DOHH2 (cell line): ENCODE results near the gene AMH.
"Not testable (repeated sequence)": the region's sequence is repeated elsewhere in the genome, so short reads cannot be mapped to it uniquely, and the experiment has no call there.

Source experiments
- H3F3A ChIP-seq: fragments of 200-600 bp; sonication (generic), shearing (Covaris generic); 2 replicates; pipeline ENCODE4 v1.6.0; 2016; ENCODE audit warnings: antibody characterized with exemption, mild to moderate bottlenecking; ENCODE audit not compliant: control insufficient read depth, insufficient read depth
- H3K27ac ChIP-seq: fragments of 200-600 bp; sonication (generic); 2 replicates; pipeline ENCODE4 v1.5.1; 2014; ENCODE audit warnings: low read depth, mild to moderate bottlenecking, low read length, moderate library complexity
- H3K27me3 ChIP-seq: fragments of 200-600 bp; sonication (generic); 2 replicates; pipeline ENCODE4 v1.6.1; 2014; ENCODE audit warnings: mild to moderate bottlenecking, low read length, mixed read lengths; ENCODE audit not compliant: control insufficient read depth
- H3K36me3 ChIP-seq: fragments of 200-600 bp; sonication (generic); 2 replicates; pipeline ENCODE4 v1.6.1; 2014; ENCODE audit warnings: mild to moderate bottlenecking, low read length, moderate library complexity, mixed read lengths; ENCODE audit not compliant: control insufficient read depth
- H3K4me1 ChIP-seq: fragments of 200-600 bp; sonication (generic); 2 replicates; pipeline ENCODE4 v1.6.1; 2014; ENCODE audit warnings: mild to moderate bottlenecking, low read length, mixed read lengths; ENCODE audit not compliant: control insufficient read depth
- H3K4me2 ChIP-seq: fragments of 200-600 bp; sonication (generic); 2 replicates; pipeline ENCODE4 v1.6.0; 2014; ENCODE audit warnings: mild to moderate bottlenecking, low read length, moderate library complexity
- H3K4me3 ChIP-seq: fragments of 200-600 bp; sonication (generic); 2 replicates; pipeline ENCODE4 v1.5.1; 2014; ENCODE audit warnings: mild to moderate bottlenecking, low read length, mixed read lengths
- H3K79me2 ChIP-seq: fragments of 200-600 bp; sonication (generic); 2 replicates; pipeline ENCODE4 v1.6.1; 2014; ENCODE audit warnings: mild to moderate bottlenecking, low read length, mixed read lengths; ENCODE audit not compliant: control insufficient read depth
- H3K9me2 ChIP-seq: fragments of 200-600 bp; sonication (generic); replicated peaks from 2 replicates; pipeline ENCODE4 v1.6.1; 2014; ENCODE audit warnings: mild to moderate bottlenecking, low read length, mixed read lengths; ENCODE audit not compliant: control insufficient read depth
- H3K9me3 ChIP-seq: fragments of 200-600 bp; sonication (generic); 2 replicates; pipeline ENCODE4 v1.6.1; 2014; ENCODE audit warnings: antibody characterized with exemption, low read length, mixed read lengths; ENCODE audit not compliant: control insufficient read depth, insufficient read depth
- H4K20me1 ChIP-seq: fragments of 200-600 bp; sonication (generic); 2 replicates; pipeline ENCODE4 v1.6.0; 2014; ENCODE audit warnings: low read depth, mild to moderate bottlenecking, antibody characterized with exemption, low read length, moderate library complexity; ENCODE audit not compliant: control insufficient read depth, insufficient read depth
- EZH2phosphoT487 ChIP-seq: fragments of 200-600 bp; sonication (generic); IDR thresholded peaks from 2 replicates; pipeline ENCODE4 v1.6.1; 2017; ENCODE audit warnings: borderline replicate concordance, mild to moderate bottlenecking, antibody characterized with exemption, low read length, moderate library complexity, mixed read lengths
- TF ChIP-seq, protein P1 (sequence below): fragments of 200-600 bp; sonication (generic); IDR thresholded peaks from one replicate; pipeline ENCODE4 v1.5.1; 2014; ENCODE audit warnings: antibody characterized with exemption, mild to moderate bottlenecking, low read depth, low read length; ENCODE audit not compliant: poor library complexity, severe bottlenecking

Gene AMH

DNA sequence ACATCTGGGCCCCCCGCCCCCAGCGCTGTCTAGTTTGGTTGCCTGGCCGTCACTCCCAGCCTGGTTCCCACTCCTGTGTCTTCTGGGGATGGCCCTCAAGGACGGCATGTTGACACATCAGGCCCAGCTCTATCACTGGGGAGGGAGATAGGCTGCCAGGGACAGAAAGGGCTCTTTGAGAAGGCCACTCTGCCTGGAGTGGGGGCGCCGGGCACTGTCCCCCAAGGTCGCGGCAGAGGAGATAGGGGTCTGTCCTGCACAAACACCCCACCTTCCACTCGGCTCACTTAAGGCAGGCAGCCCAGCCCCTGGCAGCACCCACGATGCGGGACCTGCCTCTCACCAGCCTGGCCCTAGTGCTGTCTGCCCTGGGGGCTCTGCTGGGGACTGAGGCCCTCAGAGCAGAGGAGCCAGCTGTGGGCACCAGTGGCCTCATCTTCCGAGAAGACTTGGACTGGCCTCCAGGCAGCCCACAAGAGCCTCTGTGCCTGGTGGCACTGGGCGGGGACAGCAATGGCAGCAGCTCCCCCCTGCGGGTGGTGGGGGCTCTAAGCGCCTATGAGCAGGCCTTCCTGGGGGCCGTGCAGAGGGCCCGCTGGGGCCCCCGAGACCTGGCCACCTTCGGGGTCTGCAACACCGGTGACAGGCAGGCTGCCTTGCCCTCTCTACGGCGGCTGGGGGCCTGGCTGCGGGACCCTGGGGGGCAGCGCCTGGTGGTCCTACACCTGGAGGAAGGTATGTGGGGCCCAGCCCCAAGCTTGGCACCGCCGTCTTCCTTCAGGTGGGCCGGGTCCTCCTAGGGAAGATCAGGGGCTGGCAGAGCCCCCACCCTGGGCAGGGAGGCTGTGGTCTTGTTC lies at the start of gene AMH:
Gene AMH (plus strand): TSS at position 314 of the 857 bp plus-strand sequence. CDS start 10 bp downstream, at position 324.
- H3K9me3 ChIP-seq: no peaks in the 10 kb centered on the region
- H3K9me2 ChIP-seq: no peaks in the 10 kb centered on the region
- no peak for TF ChIP-seq EZH2phosphoT487
- TF ChIP-seq, protein P1, sequence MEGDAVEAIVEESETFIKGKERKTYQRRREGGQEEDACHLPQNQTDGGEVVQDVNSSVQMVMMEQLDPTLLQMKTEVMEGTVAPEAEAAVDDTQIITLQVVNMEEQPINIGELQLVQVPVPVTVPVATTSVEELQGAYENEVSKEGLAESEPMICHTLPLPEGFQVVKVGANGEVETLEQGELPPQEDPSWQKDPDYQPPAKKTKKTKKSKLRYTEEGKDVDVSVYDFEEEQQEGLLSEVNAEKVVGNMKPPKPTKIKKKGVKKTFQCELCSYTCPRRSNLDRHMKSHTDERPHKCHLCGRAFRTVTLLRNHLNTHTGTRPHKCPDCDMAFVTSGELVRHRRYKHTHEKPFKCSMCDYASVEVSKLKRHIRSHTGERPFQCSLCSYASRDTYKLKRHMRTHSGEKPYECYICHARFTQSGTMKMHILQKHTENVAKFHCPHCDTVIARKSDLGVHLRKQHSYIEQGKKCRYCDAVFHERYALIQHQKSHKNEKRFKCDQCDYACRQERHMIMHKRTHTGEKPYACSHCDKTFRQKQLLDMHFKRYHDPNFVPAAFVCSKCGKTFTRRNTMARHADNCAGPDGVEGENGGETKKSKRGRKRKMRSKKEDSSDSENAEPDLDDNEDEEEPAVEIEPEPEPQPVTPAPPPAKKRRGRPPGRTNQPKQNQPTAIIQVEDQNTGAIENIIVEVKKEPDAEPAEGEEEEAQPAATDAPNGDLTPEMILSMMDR: no peak
- H3K27ac ChIP-seq: no peak within 1 kb of the TSS
- H3K79me2 ChIP-seq: peaks cover 6% of the 10 kb centered on the region
- H3K36me3 ChIP-seq: peaks cover 55% of the 10 kb centered on the region
- 0 out of 2 replicates have a peak, but pooled peaks cover 2% of the 10 kb centered on the region for H3F3A ChIP-seq
- H3K4me1 ChIP-seq: peaks cover 17% of the 10 kb centered on the region
- H3K27me3 ChIP-seq: no peaks in the 10 kb centered on the region
- no peak within 1 kb of the TSS for H3K4me2 ChIP-seq
- no peaks in the 10 kb centered on the region for H4K20me1 ChIP-seq
- H3K4me3 ChIP-seq: no peak within 1 kb of the TSS

DNA sequence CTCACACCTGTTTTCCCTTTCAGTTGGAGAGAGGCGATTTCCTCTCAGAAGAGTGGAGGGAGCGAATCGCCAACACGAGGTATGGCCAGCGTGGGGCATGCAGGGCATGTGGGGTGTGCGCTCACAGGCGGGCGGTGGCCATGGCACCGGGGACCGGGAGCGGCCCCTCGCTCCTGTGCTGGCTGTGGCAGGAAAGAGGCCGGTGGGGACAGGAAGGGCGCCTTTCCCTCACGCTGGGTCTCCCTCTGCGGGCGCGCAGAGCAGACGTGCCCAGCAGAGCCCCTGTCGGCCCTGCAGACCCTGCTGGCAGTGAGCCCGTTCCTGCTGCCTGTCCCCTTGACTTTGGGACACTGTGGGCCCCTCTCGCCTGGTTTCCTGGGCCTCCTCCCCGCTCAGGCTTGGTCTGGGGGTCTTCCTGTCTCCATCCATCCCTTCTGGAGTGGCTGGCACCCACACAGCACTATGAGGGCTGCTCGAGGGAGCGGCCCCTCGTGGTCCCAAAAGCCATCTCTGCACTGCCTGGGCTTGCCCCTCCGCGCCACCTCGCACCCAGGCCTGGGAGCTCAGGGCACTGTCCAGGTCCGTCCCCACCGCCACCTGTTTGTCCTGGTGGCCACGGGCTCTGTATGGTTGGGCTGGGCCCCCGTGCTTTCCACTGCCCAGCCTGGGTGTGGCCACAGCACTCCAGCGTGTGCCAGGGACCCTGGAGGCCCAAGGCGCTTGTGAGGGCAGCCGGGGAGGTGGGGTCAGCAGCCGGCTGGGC lies 49.1 kb upstream of the AMH start:
- H3K27ac ChIP-seq: no peak overlapping the region
- no peaks in the 10 kb centered on the region; the same call in 1 of the 2 replicates for H4K20me1 ChIP-seq
- H3K9me2 ChIP-seq: no peaks in the 10 kb centered on the region
- TF ChIP-seq, protein P1: no peak
- TF ChIP-seq EZH2phosphoT487: no peak
- H3F3A ChIP-seq: no peaks in the 10 kb centered on the region
- H3K27me3 ChIP-seq: no peaks in the 10 kb centered on the region
- H3K36me3 ChIP-seq: peaks cover 68% of the 10 kb centered on the region
- H3K4me3 ChIP-seq: no peak overlapping the region
- no peak overlapping the region for H3K4me2 ChIP-seq
- H3K4me1 ChIP-seq: no peaks in the 10 kb centered on the region
- no peaks in the 10 kb centered on the region for H3K9me3 ChIP-seq
- peaks cover 47% of the 10 kb centered on the region for H3K79me2 ChIP-seq

DNA sequence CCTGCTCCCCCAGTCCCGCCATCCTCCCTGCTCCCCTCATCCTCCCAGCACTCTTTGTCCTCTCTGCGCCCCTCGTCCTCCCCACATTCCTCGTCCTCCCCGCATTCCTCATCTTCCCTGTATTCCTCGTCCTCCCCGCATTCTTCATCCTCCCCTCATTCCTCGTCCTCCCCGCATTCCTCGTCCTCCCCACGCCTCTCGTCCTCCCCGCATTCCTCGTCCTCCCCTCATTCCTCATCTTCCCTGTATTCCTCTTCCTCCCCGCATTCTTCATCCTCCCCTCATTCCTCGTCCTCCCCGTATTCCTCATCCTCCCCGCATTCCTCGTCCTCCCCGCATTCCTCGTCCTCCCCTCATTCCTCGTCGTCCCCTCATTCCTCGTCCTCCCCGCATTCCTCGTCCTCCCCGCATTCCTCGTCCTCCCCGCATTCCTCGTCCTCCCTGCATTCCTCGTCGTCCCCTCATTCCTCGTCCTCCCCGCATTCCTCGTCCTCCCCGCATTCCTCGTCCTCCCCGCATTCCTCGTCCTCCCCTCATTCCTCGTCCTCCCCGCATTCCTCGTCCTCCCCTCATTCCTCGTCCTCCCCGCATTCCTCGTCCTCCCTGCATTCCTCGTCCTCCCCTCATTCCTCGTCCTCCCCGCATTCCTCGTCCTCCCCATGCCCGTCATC lies 48.4 kb upstream of the AMH start:
- not testable (repeated sequence) for H4K20me1 ChIP-seq, H3K27me3 ChIP-seq, H3F3A ChIP-seq, H3K4me3 ChIP-seq, H3K4me1 ChIP-seq, H3K27ac ChIP-seq, H3K4me2 ChIP-seq, H3K9me3 ChIP-seq, H3K9me2 ChIP-seq
- Histone ChIP-seq H3K36me3 (peaks cover 65% of the 10 kb centered on the region), H3K79me2 (peaks cover 40% of the 10 kb centered on the region)
